ENCODE data around the gene CYP39A1. TPM values are rescaled to one million over a fixed set of nuclear protein-coding genes. Genes with fewer than 3 reads are reported as not detected.

Gene CYP39A1
- total and polyA plus RNA-seq, 2 experiments from 2014 or later, result 5.2 to 9.2 TPM

- TF ChIP-seq CTCF (IDR thresholded peaks at IDR 0.05; ENCODE audit: poor library complexity) (no peak), EZH2 (IDR thresholded peaks at IDR 0.05; ENCODE audit: borderline replicate concordance) (no peak), EZH2phosphoT487 (IDR thresholded peaks at IDR 0.05; ENCODE audit: low read depth, severe bottlenecking, unreplicated experiment) (no peak)
- 92% methylated on average over 2 of the region's 2 CpGs for WGBS (ENCODE audit: low lambda C conversion rate, missing lambda C conversion rate)
- H2AFZ ChIP-seq, result no peak overlapping the region
Measured at GRCh38 chr6:46502486-46503119, 150.0 kb downstream of the CYP39A1 start.

GRCh38 chr6:46501136-46502089, 151.2 kb downstream of the CYP39A1 start:
- no peak overlapping the region for H2AFZ ChIP-seq
- DNase-seq (ENCODE audit: low spot score), result no peak
- no peaks in the 10 kb centered on the region for H4K20me1 ChIP-seq (ENCODE audit: insufficient read depth, poor library complexity, severe bottlenecking)
- no peaks in the 10 kb centered on the region for H3K9me2 ChIP-seq (replicated peaks; ENCODE audit: insufficient read depth)
- 82% methylated on average over 8 of the region's 8 CpGs for WGBS (ENCODE audit: low lambda C conversion rate, missing lambda C conversion rate)
- no peak overlapping the region for H3K27ac ChIP-seq
- H3K9me3 ChIP-seq (ENCODE audit: low read depth), result no peaks in the 10 kb centered on the region
- H3K79me2 ChIP-seq, result no peaks in the 10 kb centered on the region
- no peaks in the 10 kb centered on the region for H3K4me1 ChIP-seq (ENCODE audit: insufficient read depth)
- H3K36me3 ChIP-seq (replicated peaks; ENCODE audit: insufficient read depth, low read depth), result no peaks in the 10 kb centered on the region
- H3K27me3 ChIP-seq, result peaks cover 21% of the 10 kb centered on the region
- no peak for TF ChIP-seq EZH2phosphoT487 (IDR thresholded peaks at IDR 0.05; ENCODE audit: low read depth, severe bottlenecking, unreplicated experiment)
- no peak for TF ChIP-seq EZH2 (IDR thresholded peaks at IDR 0.05; ENCODE audit: borderline replicate concordance)
- no peak for TF ChIP-seq CTCF (IDR thresholded peaks at IDR 0.05; ENCODE audit: poor library complexity)
- H3K4me2 ChIP-seq, result no peak overlapping the region
- no peak overlapping the region for H3K4me3 ChIP-seq

More at GRCh38 chr6:46502486-46503119, 150.0 kb downstream of the CYP39A1 start:
- no peak for DNase-seq (ENCODE audit: low spot score)
- H3K4me1 ChIP-seq (ENCODE audit: insufficient read depth), result no peaks in the 10 kb centered on the region
- no peaks in the 10 kb centered on the region for H4K20me1 ChIP-seq (ENCODE audit: insufficient read depth, poor library complexity, severe bottlenecking)
- no peak overlapping the region for H3K4me2 ChIP-seq
- no peaks in the 10 kb centered on the region for H3K9me3 ChIP-seq (ENCODE audit: low read depth)
- no peaks in the 10 kb centered on the region for H3K9me2 ChIP-seq (replicated peaks; ENCODE audit: insufficient read depth)
- no peak overlapping the region for H3K27ac ChIP-seq
- no peaks in the 10 kb centered on the region for H3K36me3 ChIP-seq (replicated peaks; ENCODE audit: insufficient read depth, low read depth)
- no peak overlapping the region for H3K4me3 ChIP-seq
- peaks cover 21% of the 10 kb centered on the region for H3K27me3 ChIP-seq
- H3K79me2 ChIP-seq, result no peaks in the 10 kb centered on the region

GRCh38 chr6:46500382-46500781, 152.2 kb downstream of the CYP39A1 start:
- Histone ChIP-seq H3K4me1 (ENCODE audit: insufficient read depth) (no peaks in the 10 kb centered on the region), H2AFZ (no peak overlapping the region), H3K4me2 (no peak overlapping the region), H3K79me2 (no peaks in the 10 kb centered on the region), H3K27me3 (peaks cover 21% of the 10 kb centered on the region), H3K9me3 (ENCODE audit: low read depth) (no peaks in the 10 kb centered on the region), H3K9me2 (replicated peaks; ENCODE audit: insufficient read depth) (no peaks in the 10 kb centered on the region), H3K4me3 (no peak overlapping the region), H3K36me3 (replicated peaks; ENCODE audit: insufficient read depth, low read depth) (no peaks in the 10 kb centered on the region), H4K20me1 (ENCODE audit: insufficient read depth, poor library complexity, severe bottlenecking) (no peaks in the 10 kb centered on the region), H3K27ac (no peak overlapping the region)
- DNase-seq (ENCODE audit: low spot score), result no peak
- no peak for TF ChIP-seq CTCF (IDR thresholded peaks at IDR 0.05; ENCODE audit: poor library complexity)
- TF ChIP-seq EZH2 (IDR thresholded peaks at IDR 0.05; ENCODE audit: borderline replicate concordance), result no peak
- TF ChIP-seq EZH2phosphoT487 (IDR thresholded peaks at IDR 0.05; ENCODE audit: low read depth, severe bottlenecking, unreplicated experiment), result no peak

Other genes starting within 250 kb of the CYP39A1 start
- 6.6 TPM in 2 replicates for gene RCAN2, start 161.4 kb downstream of the CYP39A1 start, total RNA-seq
- gene RCAN2, start 161.4 kb downstream of the CYP39A1 start, polyA plus RNA-seq, result 5.0 and 6.9 TPM in 2 replicates
- 7.0 and 11.9 TPM in 2 replicates for gene SLC25A27, start 157 bp upstream of the CYP39A1 start, total RNA-seq
- 3.0 and 5.1 TPM in 2 replicates for gene SLC25A27, start 157 bp upstream of the CYP39A1 start, polyA plus RNA-seq
- 0.08 and 0.20 TPM in 2 replicates for gene TDRD6, start 35.1 kb upstream of the CYP39A1 start, total RNA-seq
- 0.34 TPM in 1 of 2 replicates, not detected in the other for gene TDRD6, start 35.1 kb upstream of the CYP39A1 start, polyA plus RNA-seq
- gene PLA2G7, start 82.6 kb upstream of the CYP39A1 start, total RNA-seq, result 0.68 and 1.5 TPM in 2 replicates
- gene PLA2G7, start 82.6 kb upstream of the CYP39A1 start, polyA plus RNA-seq, result 1.6 TPM in 1 of 2 replicates, not detected in the other
- gene ANKRD66, start 94.1 kb upstream of the CYP39A1 start, total RNA-seq, result not detected in 2 replicates
- gene ANKRD66, start 94.1 kb upstream of the CYP39A1 start, polyA plus RNA-seq, result not detected in 2 replicates
- 93.4 and 94.2 TPM in 2 replicates for gene MEP1A, start 140.6 kb upstream of the CYP39A1 start, total RNA-seq
- gene MEP1A, start 140.6 kb upstream of the CYP39A1 start, polyA plus RNA-seq, result 38.9 and 62.8 TPM in 2 replicates

Measured in hepatocyte (in vitro differentiated cells).